Breast epithelium (tissue), 3 donors: Measurements from ENCODE around the gene DGKI.

Source experiments
- POLR2AphosphoS5 ChIP-seq, 3 donors: sonication (generic); formaldehyde crosslinking; IDR thresholded peaks; one replicate each; pipeline ENCODE4 v1.6.1; 2017; ENCODE audit warnings: antibody characterized with exemption in 3 of 3
- TF ChIP-seq, protein P1 (sequence below), 3 donors: fragments of 450-650 bp; IDR thresholded peaks; one replicate each; pipeline ENCODE4 v1.5.1; 2016 to 2017; ENCODE audit warnings: antibody characterized with exemption in 3 of 3, mild to moderate bottlenecking in 3 of 3, moderate library complexity in 3 of 3

DNA sequence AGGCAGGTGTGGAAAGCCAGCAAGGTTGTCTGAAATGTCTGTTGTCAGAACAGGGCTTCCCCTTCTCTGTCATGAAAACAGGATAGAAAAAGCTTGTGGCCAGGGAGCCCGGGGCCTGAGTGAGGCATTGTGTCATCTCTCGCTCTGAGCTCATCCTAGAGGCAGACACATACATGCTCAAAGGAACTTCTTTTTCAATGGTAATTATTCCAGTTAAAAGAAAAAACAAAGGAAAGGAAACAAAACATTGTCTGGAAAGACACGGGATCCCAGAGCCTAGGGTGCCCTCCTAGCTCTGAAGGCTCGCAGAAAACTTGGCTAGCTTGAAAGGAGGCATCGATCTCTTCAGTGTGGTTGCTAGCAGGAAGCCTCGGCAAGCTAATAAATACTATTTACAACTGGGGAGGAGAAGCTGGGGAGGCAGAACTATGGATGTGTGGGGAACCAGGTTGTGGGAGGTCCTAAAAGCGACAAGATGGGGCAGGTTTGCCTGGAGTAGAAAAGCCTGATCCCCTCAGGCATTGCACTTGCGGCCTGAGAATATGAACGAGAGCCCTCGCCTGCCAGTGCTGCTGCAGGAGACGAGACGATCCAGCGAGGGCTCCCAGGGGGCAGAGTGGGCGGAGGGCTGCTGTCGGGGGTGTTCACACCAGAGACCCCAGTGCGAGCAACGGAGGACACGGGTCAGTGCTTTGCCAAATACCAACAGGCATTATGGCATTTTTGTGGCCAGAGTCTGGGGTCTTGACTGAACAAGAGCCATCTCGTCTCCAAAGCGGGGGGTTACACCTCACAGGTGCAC lies 32.8 kb upstream of the DGKI start:
- TF ChIP-seq, protein P1, sequence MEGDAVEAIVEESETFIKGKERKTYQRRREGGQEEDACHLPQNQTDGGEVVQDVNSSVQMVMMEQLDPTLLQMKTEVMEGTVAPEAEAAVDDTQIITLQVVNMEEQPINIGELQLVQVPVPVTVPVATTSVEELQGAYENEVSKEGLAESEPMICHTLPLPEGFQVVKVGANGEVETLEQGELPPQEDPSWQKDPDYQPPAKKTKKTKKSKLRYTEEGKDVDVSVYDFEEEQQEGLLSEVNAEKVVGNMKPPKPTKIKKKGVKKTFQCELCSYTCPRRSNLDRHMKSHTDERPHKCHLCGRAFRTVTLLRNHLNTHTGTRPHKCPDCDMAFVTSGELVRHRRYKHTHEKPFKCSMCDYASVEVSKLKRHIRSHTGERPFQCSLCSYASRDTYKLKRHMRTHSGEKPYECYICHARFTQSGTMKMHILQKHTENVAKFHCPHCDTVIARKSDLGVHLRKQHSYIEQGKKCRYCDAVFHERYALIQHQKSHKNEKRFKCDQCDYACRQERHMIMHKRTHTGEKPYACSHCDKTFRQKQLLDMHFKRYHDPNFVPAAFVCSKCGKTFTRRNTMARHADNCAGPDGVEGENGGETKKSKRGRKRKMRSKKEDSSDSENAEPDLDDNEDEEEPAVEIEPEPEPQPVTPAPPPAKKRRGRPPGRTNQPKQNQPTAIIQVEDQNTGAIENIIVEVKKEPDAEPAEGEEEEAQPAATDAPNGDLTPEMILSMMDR (IDR thresholded peaks at IDR 0.05): no peak
- peak in 1 of 3 donors; percentile 10 for TF ChIP-seq POLR2AphosphoS5 (IDR thresholded peaks at IDR 0.05)
